ENCODE results near the gene LGR4. TPM values are rescaled to one million over a fixed set of nuclear protein-coding genes. Genes with fewer than 3 reads are reported as not detected.

LGR4 gene
- total RNA-seq, 1 donor from 2014 or later: 15.9 TPM

DNA sequence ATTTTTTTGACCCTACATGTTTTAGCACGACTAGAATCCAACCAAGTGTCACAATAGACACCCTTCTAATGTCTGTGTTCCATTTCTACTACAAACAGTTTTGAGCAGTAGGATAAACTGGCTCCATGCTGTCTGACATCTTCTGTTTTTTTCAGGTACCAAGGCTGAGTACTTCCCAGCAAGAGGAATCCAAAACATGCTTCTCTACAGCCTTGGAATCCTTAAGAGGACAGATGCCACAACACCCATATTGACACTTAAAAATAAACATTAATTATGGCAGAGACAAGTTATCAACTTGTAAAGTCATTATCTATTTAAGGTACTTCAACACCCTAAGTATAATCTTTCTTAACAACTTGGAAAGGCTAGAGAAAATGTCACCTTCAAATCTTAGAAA lies 54.2 kb downstream of the LGR4 start:
- TF ChIP-seq CTCF (IDR thresholded peaks at IDR 0.05; ENCODE audit: insufficient read depth, low read length, poor library complexity, severe bottlenecking): no peak
- no peak overlapping the region for H3K4me3 ChIP-seq (ENCODE audit: low read depth, low read length)
- H3K27me3 ChIP-seq (ENCODE audit: control insufficient read depth, insufficient read depth, low read length): no peaks in the 10 kb centered on the region
- H3K36me3 ChIP-seq (ENCODE audit: control insufficient read depth, insufficient read depth, low read length): no peaks in the 10 kb centered on the region
- no peak for DNase-seq (ENCODE audit: low read depth)

DNA sequence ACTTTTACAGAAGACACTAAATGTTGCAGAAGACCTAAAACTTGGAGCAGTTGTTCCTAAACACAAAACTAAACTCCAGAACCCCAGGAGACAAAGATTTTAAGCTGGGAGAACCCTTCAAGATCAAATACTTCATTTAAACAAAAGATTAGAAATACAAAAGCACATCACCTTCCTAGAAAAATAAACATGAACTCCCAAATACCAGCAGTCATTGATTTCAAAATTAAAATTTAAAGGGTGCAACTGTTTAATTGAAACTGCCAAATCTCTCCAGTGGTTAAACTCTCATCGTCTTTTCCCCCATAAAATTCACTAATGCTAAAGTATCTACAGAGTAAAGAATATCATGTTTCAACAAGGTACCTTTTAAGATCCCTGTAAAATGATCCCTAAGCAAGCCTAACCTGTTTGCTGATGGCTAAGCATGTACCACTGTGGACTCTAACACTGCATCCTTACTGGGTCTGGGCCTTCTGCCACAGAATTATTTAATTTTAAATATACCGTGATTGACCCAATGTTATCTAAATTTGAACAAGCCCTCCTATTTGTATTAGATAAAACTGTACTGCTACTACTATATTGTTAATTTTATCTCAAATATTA lies 55.9 kb downstream of the LGR4 start:
- TF ChIP-seq CTCF (IDR thresholded peaks at IDR 0.05; ENCODE audit: insufficient read depth, low read length, poor library complexity, severe bottlenecking): no peak

GRCh38 chr11:27414644-27415043 lies 57.9 kb downstream of the LGR4 start:
- Histone ChIP-seq H3K36me3 (ENCODE audit: control insufficient read depth, insufficient read depth, low read length) (no peaks in the 10 kb centered on the region), H3K27me3 (ENCODE audit: control insufficient read depth, insufficient read depth, low read length) (no peaks in the 10 kb centered on the region), H3K4me3 (ENCODE audit: low read depth, low read length) (no peak overlapping the region)
- no peak for DNase-seq (ENCODE audit: low read depth)
- no peak for TF ChIP-seq CTCF (IDR thresholded peaks at IDR 0.05; ENCODE audit: insufficient read depth, low read length, poor library complexity, severe bottlenecking)

More for the DNA sequence above, 55.9 kb downstream of the LGR4 start:
- Histone ChIP-seq H3K4me3 (ENCODE audit: low read depth, low read length) (no peak overlapping the region), H3K36me3 (ENCODE audit: control insufficient read depth, insufficient read depth, low read length) (no peaks in the 10 kb centered on the region), H3K27me3 (ENCODE audit: control insufficient read depth, insufficient read depth, low read length) (no peaks in the 10 kb centered on the region)
- no peak for DNase-seq (ENCODE audit: low read depth)

DNA sequence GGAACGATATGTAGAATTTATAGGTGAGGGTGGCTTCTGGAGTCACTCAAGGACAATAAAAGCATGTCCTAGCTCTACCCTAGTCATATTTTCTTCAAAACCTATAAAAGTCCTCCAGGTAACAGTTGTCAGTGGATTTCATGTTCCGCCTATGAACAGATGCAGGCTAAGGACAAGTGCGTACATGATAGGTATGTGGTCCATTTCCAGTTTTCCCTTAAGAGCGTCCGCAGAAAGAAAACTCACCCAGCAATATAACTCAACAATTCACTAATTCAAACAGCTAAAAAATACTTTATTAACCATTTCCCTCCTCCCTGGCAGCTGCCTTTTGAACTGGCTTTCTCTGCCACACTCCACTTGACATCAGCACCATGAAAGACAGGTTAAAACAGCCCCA lies 59.4 kb downstream of the LGR4 start:
- no peak for TF ChIP-seq CTCF (IDR thresholded peaks at IDR 0.05; ENCODE audit: insufficient read depth, low read length, poor library complexity, severe bottlenecking)
- no peak for DNase-seq (ENCODE audit: low read depth)
- H3K27me3 ChIP-seq (ENCODE audit: control insufficient read depth, insufficient read depth, low read length): no peaks in the 10 kb centered on the region
- H3K4me3 ChIP-seq (ENCODE audit: low read depth, low read length): no peak overlapping the region
- H3K36me3 ChIP-seq (ENCODE audit: control insufficient read depth, insufficient read depth, low read length): no peaks in the 10 kb centered on the region

DNA sequence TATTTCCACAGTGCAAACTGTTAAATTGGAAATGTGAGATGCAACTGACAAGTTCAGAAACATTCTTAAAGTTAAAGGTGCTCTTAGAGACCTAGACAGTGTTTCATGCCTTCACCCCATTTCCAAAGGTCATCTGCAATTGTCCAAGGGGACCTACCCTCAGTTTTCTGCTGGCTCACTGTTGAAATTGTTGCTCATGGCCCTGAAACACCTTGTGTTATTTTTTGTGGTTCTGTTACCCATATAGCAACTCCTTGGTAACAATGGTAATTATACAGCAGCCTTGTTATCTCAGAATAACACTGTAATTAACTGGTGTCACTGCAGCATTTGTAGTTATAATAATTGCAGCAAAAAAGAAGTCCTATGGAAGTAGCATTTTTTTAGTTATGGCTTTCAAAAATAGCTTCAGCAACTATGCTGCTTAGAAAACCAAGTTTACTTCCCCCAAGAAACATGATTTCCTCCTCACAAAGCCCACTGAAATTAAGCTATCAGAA lies 60.3 kb downstream of the LGR4 start:
- no peak overlapping the region for H3K4me3 ChIP-seq (ENCODE audit: low read depth, low read length)
- DNase-seq (ENCODE audit: low read depth): no peak
- H3K36me3 ChIP-seq (ENCODE audit: control insufficient read depth, insufficient read depth, low read length): no peaks in the 10 kb centered on the region
- no peaks in the 10 kb centered on the region for H3K27me3 ChIP-seq (ENCODE audit: control insufficient read depth, insufficient read depth, low read length)
- no peak for TF ChIP-seq CTCF (IDR thresholded peaks at IDR 0.05; ENCODE audit: insufficient read depth, low read length, poor library complexity, severe bottlenecking)

GRCh38 chr11:27411328-27411727 lies 61.3 kb downstream of the LGR4 start:
- no peaks in the 10 kb centered on the region for H3K36me3 ChIP-seq (ENCODE audit: control insufficient read depth, insufficient read depth, low read length)
- TF ChIP-seq CTCF (IDR thresholded peaks at IDR 0.05; ENCODE audit: insufficient read depth, low read length, poor library complexity, severe bottlenecking): no peak
- no peaks in the 10 kb centered on the region for H3K27me3 ChIP-seq (ENCODE audit: control insufficient read depth, insufficient read depth, low read length)

More at GRCh38 chr11:27411328-27411727, 61.3 kb downstream of the LGR4 start:
- DNase-seq (ENCODE audit: low read depth): no peak
- no peak overlapping the region for H3K4me3 ChIP-seq (ENCODE audit: low read depth, low read length)

Measured in kidney epithelial cell (primary cell).